GM23338 (cell line): ENCODE results near the gene DNAJC19. TPM values are rescaled to one million over a fixed set of nuclear protein-coding genes. Genes with fewer than 3 reads are reported as not detected.

Experiments
- ATAC-seq: fragments of 200-7000 bp; cut with Tn5 transposase; 3 replicates; pipeline ENCODE4 v1.9.1; 2020
- DNase-seq: peaks from one replicate; pipeline ENCODE4 v3.0.0-alpha.2; 2015; ENCODE audit warnings: low spot score
- H2AFZ ChIP-seq: fragments of 200-600 bp; sonication (generic); 2 replicates; pipeline ENCODE4 v1.8.0; 2016; ENCODE audit warnings: antibody characterized with exemption, mild to moderate bottlenecking, moderate library complexity
- H3F3A ChIP-seq: fragments of 200-600 bp; sonication (generic); replicated peaks from 2 replicates; pipeline ENCODE4 v1.8.0; 2017; ENCODE audit warnings: antibody characterized with exemption, mixed run types, low read depth
- H3K27ac ChIP-seq: fragments of 200-600 bp; sonication (generic); 2 replicates; pipeline ENCODE4 v1.6.1; 2016; ENCODE audit warnings: low read depth
- H3K27me3 ChIP-seq: fragments of 200-600 bp; sonication (generic); 2 replicates; pipeline ENCODE4 v1.8.0; 2016; ENCODE audit warnings: mild to moderate bottlenecking, mixed run types, moderate library complexity; ENCODE audit not compliant: insufficient read depth
- H3K36me3 ChIP-seq: fragments of 200-600 bp; sonication (generic); 2 replicates; pipeline ENCODE4 v1.8.0; 2016; ENCODE audit warnings: mild to moderate bottlenecking; ENCODE audit not compliant: insufficient read depth
- H3K4me1 ChIP-seq: fragments of 200-600 bp; sonication (generic); 2 replicates; pipeline ENCODE4 v1.8.0; 2016; ENCODE audit warnings: mild to moderate bottlenecking, moderate library complexity; ENCODE audit not compliant: insufficient read depth
- H3K4me2 ChIP-seq: fragments of 200-600 bp; sonication (generic); 2 replicates; pipeline ENCODE4 v1.7.1; 2017; ENCODE audit warnings: mixed run types
- H3K4me3 ChIP-seq: fragments of 200-600 bp; sonication (generic); 2 replicates; pipeline ENCODE4 v1.6.1; 2016; ENCODE audit warnings: mixed run types
- H3K79me2 ChIP-seq: fragments of 200-600 bp; sonication (generic); replicated peaks from 2 replicates; pipeline ENCODE4 v1.8.0; 2017; ENCODE audit warnings: mild to moderate bottlenecking; ENCODE audit not compliant: insufficient read depth
- H3K9me2 ChIP-seq: fragments of 200-600 bp; sonication (generic); 2 replicates; pipeline ENCODE4 v1.8.0; 2017; ENCODE audit not compliant: insufficient read depth
- H4K20me1 ChIP-seq: fragments of 200-600 bp; sonication (generic); replicated peaks from 2 replicates; pipeline ENCODE4 v1.8.0; 2017; ENCODE audit warnings: mild to moderate bottlenecking; ENCODE audit not compliant: insufficient read depth
- H3K27ac Mint-ChIP-seq: 2 replicates; pipeline ENCODE4 v1.8.0; 2020; ENCODE audit warnings: inconsistent platforms, mild to moderate bottlenecking, moderate library complexity, mixed read lengths
- H3K27me3 Mint-ChIP-seq: 3 replicates; pipeline ENCODE4 v1.8.0; 2022; ENCODE audit warnings: low read depth, mild to moderate bottlenecking, moderate library complexity, mixed read lengths, inconsistent platforms; ENCODE audit not compliant: insufficient read depth, poor library complexity
- H3K36me3 Mint-ChIP-seq: 3 replicates; pipeline ENCODE4 v1.8.0; 2021; ENCODE audit warnings: low read depth, mild to moderate bottlenecking, inconsistent platforms, moderate library complexity, mixed read lengths
- H3K4me1 Mint-ChIP-seq: 3 replicates; pipeline ENCODE4 v1.8.0; 2020; ENCODE audit warnings: mild to moderate bottlenecking, inconsistent platforms, mixed read lengths
- H3K4me3 Mint-ChIP-seq: 3 replicates; pipeline ENCODE4 v1.8.0; 2021; ENCODE audit warnings: moderate library complexity, mild to moderate bottlenecking, inconsistent platforms, mixed read lengths
- H3K9me3 Mint-ChIP-seq: 3 replicates; pipeline ENCODE4 v1.8.0; 2020; ENCODE audit warnings: moderate library complexity, mild to moderate bottlenecking, inconsistent platforms, mixed read lengths
- CREB1 ChIP-seq: fragments of 250-450 bp; sonication (Bioruptor Pico); IDR thresholded peaks from 2 replicates; pipeline ENCODE4 v1.5.0; 2020; ENCODE audit warnings: low read depth, mild to moderate bottlenecking, moderate library complexity
- EZH2 ChIP-seq: fragments of 200-600 bp; sonication (generic); IDR thresholded peaks from one replicate; pipeline ENCODE4 v1.8.0; 2017; ENCODE audit warnings: antibody characterized with exemption, mild to moderate bottlenecking, low read depth; ENCODE audit not compliant: unreplicated experiment
- JUNB ChIP-seq: IDR thresholded peaks from one replicate; pipeline ENCODE4 v1.6.1; 2016; ENCODE audit warnings: antibody characterized with exemption; ENCODE audit not compliant: unreplicated experiment
- NANOG ChIP-seq: IDR thresholded peaks from 2 replicates; pipeline ENCODE4 v1.6.1; 2016; ENCODE audit warnings: antibody characterized with exemption, borderline replicate concordance
- POLR2AphosphoS5 ChIP-seq: IDR thresholded peaks from 2 replicates; pipeline ENCODE4 v1.6.1; 2016; ENCODE audit warnings: antibody characterized with exemption, low read depth
- STAT1 ChIP-seq: IDR thresholded peaks from one replicate; pipeline ENCODE4 v1.6.1; 2016; ENCODE audit warnings: antibody characterized with exemption; ENCODE audit not compliant: unreplicated experiment
- polyA plus RNA-seq: library from polyadenylated mRNA; unstranded; fragments of >200 nt; fragmentation: Nextera tagmentation; extraction: Ambion mirVana; gene quantifications from 2 replicates; pipeline ENCODE4 v1.2.1, GENCODE V29; 2016
- total RNA-seq: library from RNA; depleted of rRNA; stranded (reverse); fragments of >200 nt; shearing (Covaris generic); gene quantifications from 2 replicates; pipeline ENCODE4 v1.2.3, GENCODE V29; 2014; rRNA removed
- TF ChIP-seq, protein P1 (sequence below): IDR thresholded peaks from 2 replicates; pipeline ENCODE4 v1.6.1; 2016; ENCODE audit warnings: antibody characterized with exemption

DNAJC19 gene
- total and polyA plus RNA-seq, 2 experiments from 2014 or later: 33.4 to 312 TPM

DNA sequence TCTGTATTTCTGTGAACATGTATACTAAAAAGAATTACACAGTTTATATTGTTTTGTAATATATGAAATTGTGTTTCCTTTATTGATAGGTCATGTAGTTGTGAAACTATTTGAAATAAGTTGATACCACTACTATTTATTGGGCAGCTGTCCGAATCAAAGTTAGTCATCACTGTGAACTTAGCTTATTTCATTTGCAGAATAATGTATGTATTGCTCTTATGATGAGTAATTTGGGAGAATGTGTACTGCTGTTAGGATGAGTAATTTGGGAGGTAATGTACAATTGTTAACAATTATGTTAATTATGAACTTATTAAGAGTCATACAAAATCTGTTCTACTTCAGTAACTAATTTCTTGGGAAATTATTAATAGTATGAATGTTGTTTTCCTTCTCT is 54.9 kb downstream of the DNAJC19 start:
- H3K4me1 Mint-ChIP-seq: peaks cover 11% of the 10 kb centered on the region; the same call in 2 of the 3 replicates
- H3K9me3 Mint-ChIP-seq: no peaks in the 10 kb centered on the region
- no peak overlapping the region for H3K27ac Mint-ChIP-seq
- Histone ChIP-seq H3K79me2 (peaks cover 100% of the 10 kb centered on the region), H3K4me3 (no peak overlapping the region), H3K27ac (no peak overlapping the region), H3K27me3 (no peaks in the 10 kb centered on the region), H3K4me2 (no peak overlapping the region), H3K9me2 (no peaks in the 10 kb centered on the region), H3K4me1 (no peaks in the 10 kb centered on the region), H2AFZ (no peak overlapping the region), H4K20me1 (peaks cover 49% of the 10 kb centered on the region), H3F3A (no peaks in the 10 kb centered on the region), H3K36me3 (peaks cover 23% of the 10 kb centered on the region)
- no peak for TF ChIP-seq STAT1
- no peak for TF ChIP-seq POLR2AphosphoS5
- TF ChIP-seq CREB1 (CRISPR knock-in tag): no peak
- TF ChIP-seq JUNB: no peak
- no peak for TF ChIP-seq NANOG
- TF ChIP-seq, protein P1, sequence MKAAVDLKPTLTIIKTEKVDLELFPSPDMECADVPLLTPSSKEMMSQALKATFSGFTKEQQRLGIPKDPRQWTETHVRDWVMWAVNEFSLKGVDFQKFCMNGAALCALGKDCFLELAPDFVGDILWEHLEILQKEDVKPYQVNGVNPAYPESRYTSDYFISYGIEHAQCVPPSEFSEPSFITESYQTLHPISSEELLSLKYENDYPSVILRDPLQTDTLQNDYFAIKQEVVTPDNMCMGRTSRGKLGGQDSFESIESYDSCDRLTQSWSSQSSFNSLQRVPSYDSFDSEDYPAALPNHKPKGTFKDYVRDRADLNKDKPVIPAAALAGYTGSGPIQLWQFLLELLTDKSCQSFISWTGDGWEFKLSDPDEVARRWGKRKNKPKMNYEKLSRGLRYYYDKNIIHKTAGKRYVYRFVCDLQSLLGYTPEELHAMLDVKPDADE: no peak
- no peak for TF ChIP-seq EZH2
- no peaks in the 10 kb centered on the region for H3K27me3 Mint-ChIP-seq
- ATAC-seq: no peak
- no peak for DNase-seq
- peaks cover 45% of the 10 kb centered on the region for H3K36me3 Mint-ChIP-seq
- no peak overlapping the region for H3K4me3 Mint-ChIP-seq

Other genes with a start within 250 kb of the DNAJC19 start
- 208 and 228 TPM in 2 replicates for gene FXR1, start 77.1 kb downstream of the DNAJC19 start, total RNA-seq
- 131 and 136 TPM in 2 replicates for gene FXR1, start 77.1 kb downstream of the DNAJC19 start, polyA plus RNA-seq